Left lung (tissue), 10 donors: ENCODE data around the gene CDH4. TPM values are rescaled to one million over a fixed set of nuclear protein-coding genes. Genes with fewer than 3 reads are reported as not detected.
A peak's percentile ranks its signal among the peaks of the same experiment; 100 is the strongest.

Experiments used
- ATAC-seq: fragments of 200-7000 bp; cut with Tn5 transposase; one replicate; pipeline ENCODE4 v1.9.1; 2020; ENCODE audit warnings: moderate library complexity
- DNase-seq, 4 donors: peaks; one replicate each; pipeline ENCODE4 v3.0.0-alpha.2; 2013 to 2020
- H3K27ac ChIP-seq, 2 donors: fragments of 200-600 bp; sonication (generic) in 1 of 2; one replicate each; pipeline versions ENCODE4 v1.5.0 to v1.8.0; 2020 to 2021
- H3K27me3 ChIP-seq, 2 donors: fragments of 200-600 bp; sonication (generic) in 1 of 2; one replicate each; pipeline versions ENCODE4 v1.5.0 to v1.8.0; 2020 to 2021
- H3K36me3 ChIP-seq, 2 donors: fragments of 200-600 bp; sonication (generic) in 1 of 2; one replicate each; pipeline versions ENCODE4 v1.5.0 to v1.8.0; 2020 to 2021
- H3K4me1 ChIP-seq, 2 donors: fragments of 200-600 bp; one replicate each; pipeline ENCODE4 v1.8.0; 2021
- H3K4me3 ChIP-seq, 2 donors: fragments of 200-600 bp; sonication (generic) in 1 of 2; one replicate each; pipeline versions ENCODE4 v1.5.0 to v1.8.0; 2020 to 2021; ENCODE audit warnings: mild to moderate bottlenecking in 1 of 2
- H3K9me3 ChIP-seq, 2 donors: fragments of 200-600 bp; sonication (generic) in 1 of 2; one replicate each; pipeline versions ENCODE4 v1.5.0 to v1.8.0; 2020 to 2021
- intact Hi-C, 2 donors: fragments of 100-400 bp; cut with DNase I; formaldehyde crosslinking; loops; one replicate each; pipeline versions ENCODE4 v1.11.2 to v1.14.2; 2022
- polyA plus RNA-seq, 6 donors: library from polyadenylated mRNA; unstranded; fragments of 120-200 nt; gene quantifications; one replicate each; pipeline ENCODE4 v1.2.1, GENCODE V29; 2013; ENCODE audit not compliant: insufficient read length in 6 of 6
- total RNA-seq, 2 donors: library from RNA; stranded (reverse); fragmentation: NEBNext Ultra II Directional; extraction: Animal tissue kit (Norgen Biotek cat#: 25700); gene quantifications; one replicate each; pipeline ENCODE4 v1.2.1, GENCODE V29; 2021
- TF ChIP-seq, protein P1 (sequence below), 2 donors: fragments of 200-600 bp; sonication (generic) in 1 of 2; IDR thresholded peaks; one replicate each; pipeline versions ENCODE4 v1.5.0 to v1.8.0; 2021; ENCODE audit warnings: antibody characterized with exemption in 2 of 2
- donor health status: DM: no; HTN: yes; CAD: no.
- donor health status: DM: no; HTN: no; CAD: no.

CDH4 gene
- total and polyA plus RNA-seq, 8 donors = 0.24 to 10.8 (median 5.1) TPM

GRCh38 chr20:61927826-61928541 lies 675.9 kb downstream of the CDH4 start:
- no peak for ATAC-seq
- TF ChIP-seq, protein P1, sequence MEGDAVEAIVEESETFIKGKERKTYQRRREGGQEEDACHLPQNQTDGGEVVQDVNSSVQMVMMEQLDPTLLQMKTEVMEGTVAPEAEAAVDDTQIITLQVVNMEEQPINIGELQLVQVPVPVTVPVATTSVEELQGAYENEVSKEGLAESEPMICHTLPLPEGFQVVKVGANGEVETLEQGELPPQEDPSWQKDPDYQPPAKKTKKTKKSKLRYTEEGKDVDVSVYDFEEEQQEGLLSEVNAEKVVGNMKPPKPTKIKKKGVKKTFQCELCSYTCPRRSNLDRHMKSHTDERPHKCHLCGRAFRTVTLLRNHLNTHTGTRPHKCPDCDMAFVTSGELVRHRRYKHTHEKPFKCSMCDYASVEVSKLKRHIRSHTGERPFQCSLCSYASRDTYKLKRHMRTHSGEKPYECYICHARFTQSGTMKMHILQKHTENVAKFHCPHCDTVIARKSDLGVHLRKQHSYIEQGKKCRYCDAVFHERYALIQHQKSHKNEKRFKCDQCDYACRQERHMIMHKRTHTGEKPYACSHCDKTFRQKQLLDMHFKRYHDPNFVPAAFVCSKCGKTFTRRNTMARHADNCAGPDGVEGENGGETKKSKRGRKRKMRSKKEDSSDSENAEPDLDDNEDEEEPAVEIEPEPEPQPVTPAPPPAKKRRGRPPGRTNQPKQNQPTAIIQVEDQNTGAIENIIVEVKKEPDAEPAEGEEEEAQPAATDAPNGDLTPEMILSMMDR (IDR thresholded peaks at IDR 0.05) = no peak
- no peaks in the 10 kb centered on the region for H3K4me1 ChIP-seq
- H3K27ac ChIP-seq = no peak overlapping the region
- no peak overlapping the region for H3K4me3 ChIP-seq
- DNase-seq = peak in 1 of 4 donors; percentile 72
- no peaks in the 10 kb centered on the region for H3K36me3 ChIP-seq
- peaks cover 0 to 39% of the 10 kb centered on the region in 2 donors for H3K27me3 ChIP-seq
- H3K9me3 ChIP-seq = peaks cover 0 to 12% of the 10 kb centered on the region in 2 donors
- intact Hi-C loops = no loop called here

DNA sequence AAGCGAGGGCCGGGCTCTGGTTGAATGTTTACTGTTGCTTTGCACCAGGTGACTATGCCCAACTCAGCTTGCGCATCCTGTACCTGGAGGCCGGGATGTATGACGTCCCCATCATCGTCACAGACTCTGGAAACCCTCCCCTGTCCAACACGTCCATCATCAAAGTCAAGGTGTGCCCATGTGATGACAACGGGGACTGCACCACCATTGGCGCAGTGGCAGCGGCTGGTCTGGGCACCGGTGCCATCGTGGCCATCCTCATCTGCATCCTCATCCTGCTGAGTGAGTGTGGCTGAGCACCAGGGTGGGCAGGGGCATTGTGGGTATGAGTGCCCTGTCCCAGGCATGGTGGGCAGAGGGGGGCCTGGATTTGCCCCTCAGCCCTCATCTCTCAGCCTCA lies 677.5 kb downstream of the CDH4 start:
- no peak overlapping the region for H3K27ac ChIP-seq
- intact Hi-C loops = no loop called here
- H3K27me3 ChIP-seq = peaks cover 0 to 39% of the 10 kb centered on the region in 2 donors
- peak in 1 of 4 donors; percentile 61 for DNase-seq
- no peaks in the 10 kb centered on the region for H3K36me3 ChIP-seq
- no peak for ATAC-seq
- no peak overlapping the region for H3K4me3 ChIP-seq
- TF ChIP-seq, protein P1 (IDR thresholded peaks at IDR 0.05) = no peak
- H3K9me3 ChIP-seq = peaks cover 0 to 12% of the 10 kb centered on the region in 2 donors
- no peaks in the 10 kb centered on the region for H3K4me1 ChIP-seq

- DNase-seq (peak in 2 of 4 donors; percentile 17 to 48), ATAC-seq (no peak)
- Histone ChIP-seq H3K27ac (no peak overlapping the region), H3K4me3 (no peak overlapping the region), H3K9me3 (peaks cover 0 to 12% of the 10 kb centered on the region in 2 donors), H3K4me1 (no peaks in the 10 kb centered on the region), H3K27me3 (peaks cover 0 to 38% of the 10 kb centered on the region in 2 donors), H3K36me3 (no peaks in the 10 kb centered on the region)
- TF ChIP-seq, protein P1 (IDR thresholded peaks at IDR 0.05) = no peak
- intact Hi-C loops = no loop called here
Observed at GRCh38 chr20:61929971-61930666, 678.1 kb downstream of the CDH4 start.

GRCh38 chr20:61930776-61931475 lies 678.9 kb downstream of the CDH4 start:
- intact Hi-C loops = no loop called here
- Histone ChIP-seq H3K4me3 (no peak overlapping the region), H3K27me3 (peaks cover 0 to 37% of the 10 kb centered on the region in 2 donors), H3K27ac (no peak overlapping the region), H3K4me1 (no peaks in the 10 kb centered on the region), H3K9me3 (peaks cover 0 to 12% of the 10 kb centered on the region in 2 donors), H3K36me3 (no peaks in the 10 kb centered on the region)
- ATAC-seq (no peak), DNase-seq (peak in 2 of 4 donors; percentile 13 to 70)
- TF ChIP-seq, protein P1 (IDR thresholded peaks at IDR 0.05) = no peak
